K562 (cell line): ENCODE measurements around the gene KSR2. TPM values are rescaled to one million over a fixed set of nuclear protein-coding genes. Genes with fewer than 3 reads are reported as not detected.

Experiments
- ATAC-seq: fragments of 200-7000 bp; cut with Tn5 transposase; 3 replicates; pipeline ENCODE4 v1.9.1; 2020; ENCODE audit warnings: moderate library complexity
- BruUV-seq: library from RNA; stranded (reverse); fragments of 400-500 nt; replicated peaks from 2 replicates; lab custom pipeline; 2021; lab: Mats Ljungman, UMichigan
- CTCF ChIA-PET: fragments of 300-600 bp; formaldehyde crosslinking; extraction: SDS; loops from one replicate; lab custom pipeline; 2021; ENCODE audit warnings: low intra/inter-chr PET ratio; lab: Yijun Ruan, JAX
- POLR2A ChIA-PET: fragments of 300-600, 350-650 bp; sonication (Branson Sonifier 250); formaldehyde crosslinking; extraction: SDS; loops from one replicate; lab custom pipeline; 2021; ENCODE audit warnings: antibody characterized with exemption, inconsistent platforms; lab: Yijun Ruan, JAX
- DNase-seq, 4 experiments: peaks; one replicate each; pipeline versions ENCODE4 v3.0.0 to v3.0.0-alpha.2; 2011 to 2018; ENCODE audit warnings: low spot score in 3 of 4, mixed read lengths in 3 of 4; ENCODE audit errors: extremely low read depth in 1 of 4
- FAIRE-seq: peaks from 2 replicates; lab custom pipeline; 2011; peaks lifted over from hg19 to GRCh38; lab: Jason Lieb, UNC
- H2AFZ ChIP-seq: 2 replicates; pipeline ENCODE4 v1.6.0; 2011; ENCODE audit warnings: low read depth, low read length, control low read depth, inconsistent platforms
- H3K27ac ChIP-seq: fragments of 200-600 bp; 3 replicates; pipeline ENCODE4 v1.8.0; 2011; ENCODE audit warnings: low read depth, mild to moderate bottlenecking, control low read depth, inconsistent platforms, low read length, moderate library complexity, mixed read lengths; ENCODE audit errors: extremely low read depth
- H3K27me3 ChIP-seq, 2 experiments: fragments of 300-600 bp in 1 of 2; 2 replicates in 1 of 2; 3 replicates in 1 of 2; pipeline versions ENCODE4 v1.6.0 to v1.8.0; 2011; ENCODE audit warnings: inconsistent platforms in 2 of 2, low read length in 2 of 2, mild to moderate bottlenecking in 1 of 2, mixed read lengths in 1 of 2, moderate library complexity in 1 of 2; ENCODE audit not compliant: control insufficient read depth in 2 of 2, insufficient read depth in 2 of 2
- H3K36me3 ChIP-seq: fragments of 300-600 bp; 3 replicates; pipeline ENCODE4 v1.8.0; 2011; ENCODE audit warnings: mild to moderate bottlenecking, low read length, inconsistent platforms; ENCODE audit not compliant: control insufficient read depth, insufficient read depth
- H3K4me1 ChIP-seq, 2 experiments: fragments of 200-600 bp in 1 of 2; replicated peaks in 1 of 2; 2 replicates in 1 of 2; 3 replicates in 1 of 2; pipeline versions ENCODE4 v1.5.1 to v1.8.0; 2011; ENCODE audit warnings: inconsistent platforms in 2 of 2, low read length in 2 of 2, mild to moderate bottlenecking in 1 of 2, mixed read lengths in 1 of 2, moderate library complexity in 1 of 2; ENCODE audit not compliant: control insufficient read depth in 2 of 2, insufficient read depth in 2 of 2
- H3K4me2 ChIP-seq: 2 replicates; pipeline ENCODE4 v1.6.1; 2011; ENCODE audit warnings: low read length, control low read depth, inconsistent platforms, mixed read lengths; ENCODE audit not compliant: insufficient read depth
- H3K4me3 ChIP-seq: fragments of 200-600 bp; sonication (generic), shearing (Covaris generic); 2 replicates; pipeline ENCODE4 v1.5.1; 2016; ENCODE audit warnings: control low read depth, inconsistent platforms
- H3K79me2 ChIP-seq: fragments of 200-600 bp; 3 replicates; pipeline ENCODE4 v1.8.0; 2011; ENCODE audit warnings: low read length, inconsistent platforms; ENCODE audit not compliant: control insufficient read depth, insufficient read depth
- H3K9ac ChIP-seq, 2 experiments: 2 replicates each; pipeline versions ENCODE4 v1.6.0 to v1.6.1; 2011; ENCODE audit warnings: low read depth in 2 of 2, low read length in 2 of 2, control low read depth in 1 of 2, inconsistent platforms in 1 of 2, mild to moderate bottlenecking in 1 of 2, mixed read lengths in 1 of 2; ENCODE audit not compliant: insufficient read depth in 1 of 2
- H3K9me1 ChIP-seq: one replicate; pipeline ENCODE4 v1.6.0; 2011; ENCODE audit warnings: inconsistent platforms, mild to moderate bottlenecking, low read length, moderate library complexity; ENCODE audit not compliant: control insufficient read depth, insufficient read depth
- H3K9me3 ChIP-seq: replicated peaks from 2 replicates; pipeline ENCODE4 v1.5.1; 2011; ENCODE audit warnings: low read depth, low read length, inconsistent platforms; ENCODE audit not compliant: control insufficient read depth, insufficient read depth
- H4K20me1 ChIP-seq: replicated peaks from 2 replicates; pipeline ENCODE4 v1.6.1; 2011; ENCODE audit warnings: low read length, inconsistent platforms, mixed read lengths; ENCODE audit not compliant: control insufficient read depth, insufficient read depth
- BCOR ChIP-seq: fragments of 450-650 bp; IDR thresholded peaks from 2 replicates; pipeline ENCODE4 v1.6.1; 2016
- EP400 ChIP-seq: fragments of 450-650 bp; IDR thresholded peaks from 2 replicates; pipeline ENCODE4 v1.6.1; 2017; ENCODE audit warnings: antibody characterized with exemption, mild to moderate bottlenecking, moderate library complexity
- FOXP1 ChIP-seq: sonication (generic); formaldehyde crosslinking; IDR thresholded peaks from 2 replicates; pipeline ENCODE4 v1.8.0; 2022; ENCODE audit warnings: mild to moderate bottlenecking, missing genetic modification reagents
- HDGF ChIP-seq: fragments of 450-650 bp; IDR thresholded peaks from 2 replicates; pipeline ENCODE4 v1.6.1; 2016
- HNRNPLL ChIP-seq: fragments of 200-400 bp; formaldehyde crosslinking; IDR thresholded peaks from 2 replicates; pipeline ENCODE4 v1.6.1; 2017; ENCODE audit warnings: low read length, low read depth, mild to moderate bottlenecking; ENCODE audit not compliant: poor library complexity, severe bottlenecking
- JUND ChIP-seq, 2 experiments: IDR thresholded peaks; 2 replicates in 1 of 2; 3 replicates in 1 of 2; pipeline ENCODE4 v1.6.1; 2011; ENCODE audit warnings: borderline replicate concordance in 2 of 2, low read depth in 2 of 2, low read length in 2 of 2, improper control_type of control experiment in 1 of 2, missing biosample characterization in 1 of 2, missing genetic modification characterization in 1 of 2, missing genetic modification reagents in 1 of 2
- KLF13 ChIP-seq: fragments of 450-650 bp; IDR thresholded peaks from 2 replicates; pipeline ENCODE4 v1.6.1; 2016; ENCODE audit warnings: missing genetic modification characterization, low read depth, mild to moderate bottlenecking, missing compliant biosample characterization, moderate library complexity, borderline replicate concordance
- PHB ChIP-seq: fragments of 250-450 bp; sonication (Bioruptor Pico); IDR thresholded peaks from 2 replicates; pipeline ENCODE4 v1.5.0; 2021
- PML ChIP-seq: IDR thresholded peaks from 2 replicates; pipeline ENCODE4 v1.6.1; 2012; ENCODE audit warnings: low read length, inconsistent platforms
- POLR3G ChIP-seq: IDR thresholded peaks from 2 replicates; pipeline ENCODE4 v1.6.1; 2011; ENCODE audit not compliant: insufficient read length, insufficient replicate concordance; ENCODE audit errors: extremely low read depth
- SNIP1 ChIP-seq: fragments of 450-650 bp; IDR thresholded peaks from 2 replicates; pipeline ENCODE4 v1.7.1; 2017; ENCODE audit warnings: low read depth, mild to moderate bottlenecking
- ZKSCAN8 ChIP-seq: fragments of 200-800 bp; sonication (Bioruptor generic); IDR thresholded peaks from 2 replicates; pipeline ENCODE4 v1.6.1; 2016; ENCODE audit warnings: missing genetic modification characterization, missing compliant biosample characterization
- ZNF121 ChIP-seq: sonication (generic); formaldehyde crosslinking; conservative IDR thresholded peaks from 2 replicates; pipeline ENCODE4 v1.8.0; 2022; ENCODE audit warnings: missing genetic modification reagents
- ZNF586 ChIP-seq: fragments of 450-650 bp; formaldehyde crosslinking; conservative IDR thresholded peaks from 2 replicates; pipeline ENCODE4 v1.4.0; 2020; ENCODE audit warnings: mild to moderate bottlenecking, moderate library complexity
- in situ Hi-C: fragments of 300-500 bp; cut with MboI; formaldehyde crosslinking; loops from 4 replicates; pipeline ENCODE4 v1.15.0; 2018; ENCODE audit warnings: inconsistent platforms, mixed read lengths
- intact Hi-C: fragments of 100-400 bp; cut with micrococcal nuclease; formaldehyde crosslinking; loops from 2 replicates; pipeline ENCODE4 v1.14.2; 2022
- polyA plus RNA-seq, 8 experiments: library from polyadenylated mRNA; depleted of rRNA in 4 of 8; stranded (reverse) in 5 of 8; unstranded in 3 of 8; fragments of >200 nt; fragmentation: Nextera tagmentation in 2 of 8; fragmentation: Illumina TruSeq in 1 of 8; extraction: Ambion mirVana in 2 of 8; extraction: Trizol in 1 of 8; gene quantifications; 2 replicates each; pipeline versions ENCODE4 v1.2.1 to v1.2.3, GENCODE V29; 2011 to 2014; ENCODE audit warnings: inconsistent platforms in 1 of 8, missing spikeins in 1 of 8
- total RNA-seq, 7 experiments: library from RNA; depleted of rRNA in 6 of 7; stranded (reverse); fragments of >200 nt in 6 of 7; fragmentation: Illumina TruSeq in 2 of 7; extraction: Trizol in 2 of 7; gene quantifications; 2 replicates each; pipeline versions ENCODE4 v1.2.1 to v1.2.3, GENCODE V29; 2011 to 2021; ENCODE audit warnings: low replicate concordance in 1 of 7
- TF ChIP-seq, protein P1 (sequence below): fragments of 450-650 bp; conservative IDR thresholded peaks from 2 replicates; pipeline ENCODE4 v1.6.1; 2016; ENCODE audit warnings: missing genetic modification characterization, low read depth, mild to moderate bottlenecking, control low read depth, missing compliant biosample characterization

Gene KSR2
- total and polyA plus RNA-seq, 9 of the 15 experiments (the other 6 are each of a cell fraction or from before 2014, with no cell fraction given), result not detected

DNA sequence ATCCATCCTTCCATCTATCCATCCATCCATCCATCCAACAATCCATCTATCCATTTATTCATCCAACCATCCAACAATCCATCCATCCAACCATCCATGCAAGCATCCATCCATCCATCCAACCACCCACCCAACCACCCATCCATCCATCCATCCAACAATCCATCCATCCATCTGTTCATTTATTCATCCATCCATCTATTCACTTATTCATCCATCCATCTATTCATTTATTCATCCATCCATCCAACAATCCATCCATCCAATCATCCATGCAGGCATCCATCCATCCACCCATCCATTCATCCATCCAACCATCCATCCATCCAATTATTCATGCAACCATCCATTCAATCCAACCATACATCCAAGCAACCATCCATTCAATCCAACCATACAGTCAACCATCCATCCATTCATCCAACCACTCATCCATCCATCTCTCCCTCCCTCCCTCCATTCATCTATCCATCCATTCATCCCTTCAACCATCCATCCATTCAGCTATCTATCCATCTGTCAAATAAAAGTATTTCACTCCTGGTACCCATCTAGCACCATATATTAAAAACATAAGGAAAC is 86.1 kb downstream of the KSR2 start:
- H3K79me2 ChIP-seq, result no peaks in the 10 kb centered on the region
- H4K20me1 ChIP-seq, result no peaks in the 10 kb centered on the region
- peaks cover 4% of the 10 kb centered on the region for H3K9me1 ChIP-seq
- H3K27ac ChIP-seq, result no peak overlapping the region
- H3K4me1 ChIP-seq, result no peaks in the 10 kb centered on the region
- H3K27me3 ChIP-seq, result peaks cover 9 to 16% of the 10 kb centered on the region in 2 experiments; a peak in 4 of 5 replicates
- no peak for DNase-seq
- H3K9me3 ChIP-seq, result no peaks in the 10 kb centered on the region
- FAIRE-seq, result no peak
- no peak overlapping the region for H3K4me2 ChIP-seq
- no peak for TF ChIP-seq EP400
- TF ChIP-seq PHB, result no peak
- no peak for TF ChIP-seq ZNF121
- no peak for TF ChIP-seq HDGF
- TF ChIP-seq ZNF586 (CRISPR knock-in tag), result no peak
- no peak for TF ChIP-seq KLF13 (tag)
- no peak for TF ChIP-seq POLR3G
- TF ChIP-seq PML, result no peak
- no peak for TF ChIP-seq FOXP1 (CRISPR knock-in tag)
- TF ChIP-seq SNIP1, result no peak
- no peak for TF ChIP-seq BCOR
- no peak for TF ChIP-seq JUND (IDR thresholded peaks at IDR 0.05; ENCODE audit: borderline replicate concordance, low read depth, low read length)
- TF ChIP-seq JUND (tag; IDR thresholded peaks at IDR 0.05; ENCODE audit: borderline replicate concordance, low read depth, low read length), result no peak
- no peak for TF ChIP-seq ZKSCAN8 (CRISPR knock-in tag)
- TF ChIP-seq HNRNPLL, result no peak
- TF ChIP-seq, protein P1, sequence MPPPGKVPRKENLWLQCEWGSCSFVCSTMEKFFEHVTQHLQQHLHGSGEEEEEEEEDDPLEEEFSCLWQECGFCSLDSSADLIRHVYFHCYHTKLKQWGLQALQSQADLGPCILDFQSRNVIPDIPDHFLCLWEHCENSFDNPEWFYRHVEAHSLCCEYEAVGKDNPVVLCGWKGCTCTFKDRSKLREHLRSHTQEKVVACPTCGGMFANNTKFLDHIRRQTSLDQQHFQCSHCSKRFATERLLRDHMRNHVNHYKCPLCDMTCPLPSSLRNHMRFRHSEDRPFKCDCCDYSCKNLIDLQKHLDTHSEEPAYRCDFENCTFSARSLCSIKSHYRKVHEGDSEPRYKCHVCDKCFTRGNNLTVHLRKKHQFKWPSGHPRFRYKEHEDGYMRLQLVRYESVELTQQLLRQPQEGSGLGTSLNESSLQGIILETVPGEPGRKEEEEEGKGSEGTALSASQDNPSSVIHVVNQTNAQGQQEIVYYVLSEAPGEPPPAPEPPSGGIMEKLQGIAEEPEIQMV (tag), result no peak
- ATAC-seq, result no peak
- intact Hi-C loops (no loop called here), in situ Hi-C loops (no loop called here)
- ChIA-PET CTCF (no interaction called here), POLR2A (no interaction called here)
- H3K36me3 ChIP-seq, result no peaks in the 10 kb centered on the region
- no TSS peak for BruUV-seq
- H3K4me3 ChIP-seq, result no peak overlapping the region
- H3K9ac ChIP-seq, result no peak overlapping the region
- H2AFZ ChIP-seq, result no peak overlapping the region
